ENCODE results near the gene SLC13A4. TPM values are rescaled to one million over a fixed set of nuclear protein-coding genes. Genes with fewer than 3 reads are reported as not detected.
"Not testable (repeated sequence)": the region's sequence is repeated elsewhere in the genome, so short reads cannot be mapped to it uniquely, and the experiment has no call there.

Gene SLC13A4
- total and polyA plus RNA-seq, 2 donors = 0.03 TPM; not detected in 1

DNA sequence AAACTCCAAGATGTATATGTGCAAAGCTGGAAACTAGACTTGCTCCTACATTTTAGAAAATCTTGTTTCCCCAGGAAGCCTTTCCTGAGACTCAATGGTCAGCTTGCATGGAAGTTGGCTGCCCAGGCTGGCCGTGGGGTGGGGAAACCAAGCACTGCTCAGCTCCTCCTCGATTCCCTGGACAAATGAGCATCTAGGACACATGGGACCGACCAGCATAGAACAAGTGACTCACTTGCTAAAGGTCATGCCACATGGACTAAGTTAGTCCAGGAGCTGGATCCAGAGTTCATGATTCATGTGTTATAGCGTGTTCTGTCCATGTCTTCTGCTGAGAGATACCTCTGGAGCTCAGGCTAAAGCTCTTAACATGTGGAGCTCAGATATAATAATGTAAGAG, 14.4 kb upstream of the SLC13A4 start:
- H3K4me3 ChIP-seq (ENCODE audit: low read depth, low read length) = no peak overlapping the region
- H3K4me1 ChIP-seq (ENCODE audit: insufficient read depth) = no peaks in the 10 kb centered on the region
- no peaks in the 10 kb centered on the region for H3K36me3 ChIP-seq (ENCODE audit: insufficient read depth)
- no peak for DNase-seq (ENCODE audit: extremely low spot score)
- WGBS = 88% methylated on average over 4 of the region's 4 CpGs
- no peak overlapping the region for H3K27ac ChIP-seq (ENCODE audit: low read depth)

- no peak for DNase-seq (ENCODE audit: extremely low spot score)
- Histone ChIP-seq H3K4me1 (ENCODE audit: insufficient read depth) (no peaks in the 10 kb centered on the region), H3K27ac (ENCODE audit: low read depth) (no peak overlapping the region), H3K4me3 (ENCODE audit: low read depth, low read length) (no peak overlapping the region), H3K36me3 (ENCODE audit: insufficient read depth) (no peaks in the 10 kb centered on the region)
- 46% methylated on average over 2 of the region's 2 CpGs for WGBS
Observed at GRCh38 chr7:135741905-135742304, 13.9 kb upstream of the SLC13A4 start.

DNA sequence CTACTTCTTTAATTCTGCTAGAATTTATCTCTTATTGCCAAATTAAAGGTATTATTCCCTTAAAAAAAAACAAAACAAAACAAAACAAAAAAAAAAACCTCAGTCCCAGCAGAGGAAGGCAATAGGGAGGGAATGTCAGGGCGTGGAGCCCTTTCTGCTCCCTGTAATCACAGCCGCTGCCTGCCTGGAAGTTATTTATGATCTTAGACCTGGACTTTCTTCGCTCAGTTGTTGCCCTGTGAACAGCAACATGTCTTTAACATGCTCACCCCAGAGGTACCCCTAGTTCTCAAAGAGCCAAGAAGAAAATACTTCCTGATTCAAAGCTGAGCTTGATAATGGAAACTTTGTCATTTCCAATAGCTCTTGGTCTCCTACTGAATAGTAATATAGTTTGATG, 12.9 kb upstream of the SLC13A4 start:
- WGBS = 88% methylated on average over 3 of the region's 3 CpGs
- H3K4me1 ChIP-seq (ENCODE audit: insufficient read depth) = no peaks in the 10 kb centered on the region
- H3K4me3 ChIP-seq (ENCODE audit: low read depth, low read length) = no peak overlapping the region
- DNase-seq (ENCODE audit: extremely low spot score) = no peak
- no peak overlapping the region for H3K27ac ChIP-seq (ENCODE audit: low read depth)
- H3K36me3 ChIP-seq (ENCODE audit: insufficient read depth) = no peaks in the 10 kb centered on the region

DNA sequence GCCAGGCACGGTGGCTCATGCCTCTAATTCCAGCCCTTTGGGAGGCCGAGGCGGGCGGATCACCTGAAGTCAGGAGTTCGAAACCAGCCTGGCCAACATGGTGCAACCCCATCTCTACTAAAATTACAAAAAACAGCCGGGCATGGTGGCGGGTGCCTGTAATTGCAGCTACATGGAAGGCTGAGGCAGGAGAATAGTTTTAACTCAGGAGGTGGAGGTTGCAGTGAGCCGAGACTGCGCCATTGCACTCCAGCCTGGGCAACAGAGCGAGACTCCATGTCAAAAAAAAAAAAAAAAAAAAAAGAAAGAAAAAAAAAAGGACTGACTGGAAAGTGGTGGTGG, 9.3 kb upstream of the SLC13A4 start:
- H3K27ac ChIP-seq (ENCODE audit: low read depth); H3K4me1 ChIP-seq (ENCODE audit: insufficient read depth); H3K4me3 ChIP-seq (ENCODE audit: low read depth, low read length); DNase-seq (ENCODE audit: extremely low spot score); H3K36me3 ChIP-seq (ENCODE audit: insufficient read depth): not testable (repeated sequence)
- WGBS = 96% methylated on average over 10 of the region's 10 CpGs

DNA sequence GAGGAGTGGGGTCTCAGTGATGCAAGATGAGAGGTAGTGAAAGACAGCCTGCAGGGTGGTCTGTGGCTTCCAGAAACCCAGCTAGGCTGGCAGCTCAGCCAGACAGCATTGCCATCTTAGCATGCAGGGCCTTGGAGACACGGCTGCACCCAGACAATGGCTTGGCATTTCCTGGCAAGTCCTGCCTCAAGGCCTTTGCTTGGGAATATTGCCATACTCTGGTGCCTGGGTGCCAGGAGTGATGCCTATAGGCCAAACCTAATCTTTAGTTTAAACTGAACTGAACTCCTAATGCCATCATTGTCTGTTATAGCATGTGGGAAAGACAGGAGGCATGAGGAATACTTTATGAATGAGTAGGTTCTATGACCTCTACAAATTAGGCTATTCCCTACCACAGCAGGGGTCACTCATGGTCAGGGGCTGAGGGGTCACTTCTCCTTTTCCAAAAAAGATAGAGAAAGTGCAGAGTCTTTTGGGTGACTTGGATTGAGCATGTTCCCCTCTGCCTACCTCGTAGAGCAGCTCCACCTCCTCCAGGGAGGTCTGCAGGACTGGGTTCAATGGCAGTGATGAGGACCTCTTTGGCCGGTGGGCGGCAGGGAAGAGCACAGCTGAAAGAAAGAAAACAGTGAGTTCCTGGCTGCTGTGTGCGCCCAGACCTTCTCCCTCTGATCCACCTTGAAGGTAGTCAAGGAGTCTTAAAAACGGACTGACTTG, 8.8 kb upstream of the SLC13A4 start:
- no peak for DNase-seq (ENCODE audit: extremely low spot score)
- no peaks in the 10 kb centered on the region for H3K4me1 ChIP-seq (ENCODE audit: insufficient read depth)
- H3K27ac ChIP-seq (ENCODE audit: low read depth) = no peak overlapping the region
- no peak overlapping the region for H3K4me3 ChIP-seq (ENCODE audit: low read depth, low read length)
- 80% methylated on average over 6 of the region's 6 CpGs for WGBS
- no peaks in the 10 kb centered on the region for H3K36me3 ChIP-seq (ENCODE audit: insufficient read depth)

- Histone ChIP-seq H3K4me1 (ENCODE audit: insufficient read depth) (no peaks in the 10 kb centered on the region), H3K4me3 (ENCODE audit: low read depth, low read length) (no peak overlapping the region), H3K36me3 (ENCODE audit: insufficient read depth) (no peaks in the 10 kb centered on the region), H3K27ac (ENCODE audit: low read depth) (no peak overlapping the region)
- 93% methylated on average over 1 of the region's 1 CpG for WGBS
- no peak for DNase-seq (ENCODE audit: extremely low spot score)
Observed at GRCh38 chr7:135734343-135734689, 6.3 kb upstream of the SLC13A4 start.

- no peaks in the 10 kb centered on the region for H3K36me3 ChIP-seq (ENCODE audit: insufficient read depth)
- no peak overlapping the region for H3K27ac ChIP-seq (ENCODE audit: low read depth)
- H3K4me3 ChIP-seq (ENCODE audit: low read depth, low read length) = no peak overlapping the region
- DNase-seq (ENCODE audit: extremely low spot score) = no peak
- no peaks in the 10 kb centered on the region for H3K4me1 ChIP-seq (ENCODE audit: insufficient read depth)
- WGBS = 91% methylated on average over 21 of the region's 21 CpGs
Observed at GRCh38 chr7:135733603-135734342, 5.8 kb upstream of the SLC13A4 start.

DNA sequence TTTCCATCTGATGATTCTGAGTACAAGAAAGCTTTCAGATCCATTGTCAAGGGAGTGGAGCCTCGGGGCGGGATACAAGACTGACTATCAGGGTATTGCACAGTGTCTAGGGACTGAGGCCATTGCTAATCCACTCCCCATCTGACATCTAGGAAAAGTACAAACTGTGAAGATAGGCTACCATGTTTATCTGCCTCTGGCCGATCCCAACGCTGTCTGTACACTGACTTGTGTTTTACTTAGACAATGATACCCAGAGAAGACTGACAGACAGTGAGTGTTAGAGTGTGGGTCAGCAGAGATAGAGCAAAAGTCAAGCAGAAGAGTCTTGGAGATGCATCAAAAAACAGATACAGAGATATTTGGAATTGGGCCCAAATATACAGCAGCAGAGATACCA, 3.1 kb upstream of the SLC13A4 start:
- no peaks in the 10 kb centered on the region for H3K4me1 ChIP-seq (ENCODE audit: insufficient read depth)
- H3K36me3 ChIP-seq (ENCODE audit: insufficient read depth) = no peaks in the 10 kb centered on the region
- H3K4me3 ChIP-seq (ENCODE audit: low read depth, low read length) = no peak overlapping the region
- H3K27ac ChIP-seq (ENCODE audit: low read depth) = no peak overlapping the region
- 87% methylated on average over 4 of the region's 4 CpGs for WGBS
- no peak for DNase-seq (ENCODE audit: extremely low spot score)

- no peak for DNase-seq (ENCODE audit: extremely low spot score)
- no peaks in the 10 kb centered on the region for H3K4me1 ChIP-seq (ENCODE audit: insufficient read depth)
- H3K4me3 ChIP-seq (ENCODE audit: low read depth, low read length) = no peak overlapping the region
- H3K36me3 ChIP-seq (ENCODE audit: insufficient read depth) = no peaks in the 10 kb centered on the region
- H3K27ac ChIP-seq (ENCODE audit: low read depth) = no peak overlapping the region
- WGBS = 64% methylated on average over 5 of the region's 5 CpGs
Observed at GRCh38 chr7:135729230-135729629, 1.2 kb upstream of the SLC13A4 start.

DNA sequence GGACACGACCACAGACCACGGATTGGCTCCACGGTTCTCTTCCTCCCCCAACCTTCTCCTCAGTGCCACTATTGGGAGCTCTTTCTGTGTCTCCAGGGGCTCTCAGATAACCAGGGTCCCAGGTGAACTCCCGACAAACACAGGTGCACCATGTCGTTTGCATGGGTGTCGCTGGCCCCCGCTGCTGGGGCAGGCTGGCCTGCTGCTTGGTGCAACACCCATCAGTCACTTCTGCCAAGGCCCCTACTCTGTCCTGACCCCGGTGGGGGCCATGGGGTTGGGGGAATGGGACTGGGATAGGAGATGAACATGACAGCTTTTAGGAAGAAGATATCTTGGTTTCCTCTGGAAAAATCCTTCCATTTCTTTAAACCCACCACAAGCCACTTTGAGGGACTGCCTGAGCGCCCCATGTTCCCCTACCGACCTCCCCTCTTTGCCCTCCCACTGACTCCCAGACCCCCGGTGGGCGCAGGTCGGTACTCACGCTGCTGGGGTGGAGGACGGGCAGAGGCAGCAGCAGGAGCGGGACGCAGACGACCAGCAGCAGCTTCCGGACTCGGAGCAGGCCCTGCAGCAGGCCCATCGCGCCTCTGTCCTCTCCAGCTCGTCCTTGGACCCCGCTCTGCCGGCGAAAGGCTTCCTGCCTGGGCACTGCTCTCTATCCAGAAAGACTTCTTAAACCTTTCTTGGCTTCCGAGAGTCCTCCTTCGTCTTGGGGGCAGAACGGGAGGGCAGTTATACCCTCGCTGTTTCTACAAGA, 894 bp downstream of the SLC13A4 start:
- no peak overlapping the region for H3K4me3 ChIP-seq (ENCODE audit: low read depth, low read length)
- no peaks in the 10 kb centered on the region for H3K36me3 ChIP-seq (ENCODE audit: insufficient read depth)
- WGBS = 95% methylated on average over 30 of the region's 30 CpGs
- no peak overlapping the region for H3K27ac ChIP-seq (ENCODE audit: low read depth)
- DNase-seq (ENCODE audit: extremely low spot score) = no peak
- no peaks in the 10 kb centered on the region for H3K4me1 ChIP-seq (ENCODE audit: insufficient read depth)

- Histone ChIP-seq H3K4me1 (ENCODE audit: insufficient read depth) (no peaks in the 10 kb centered on the region), H3K27ac (ENCODE audit: low read depth) (no peak overlapping the region), H3K36me3 (ENCODE audit: insufficient read depth) (no peaks in the 10 kb centered on the region), H3K4me3 (ENCODE audit: low read depth, low read length) (no peak overlapping the region)
- 49% methylated on average over 5 of the region's 5 CpGs for WGBS
- no peak for DNase-seq (ENCODE audit: extremely low spot score)
Observed at GRCh38 chr7:135726276-135726788, 1.7 kb downstream of the SLC13A4 start.

- WGBS = 77% methylated on average over 7 of the region's 7 CpGs
- no peaks in the 10 kb centered on the region for H3K4me1 ChIP-seq (ENCODE audit: insufficient read depth)
- no peaks in the 10 kb centered on the region for H3K36me3 ChIP-seq (ENCODE audit: insufficient read depth)
- no peak overlapping the region for H3K4me3 ChIP-seq (ENCODE audit: low read depth, low read length)
- no peak for DNase-seq (ENCODE audit: extremely low spot score)
- no peak overlapping the region for H3K27ac ChIP-seq (ENCODE audit: low read depth)
Observed at GRCh38 chr7:135723411-135723810, 4.6 kb downstream of the SLC13A4 start.

DNA sequence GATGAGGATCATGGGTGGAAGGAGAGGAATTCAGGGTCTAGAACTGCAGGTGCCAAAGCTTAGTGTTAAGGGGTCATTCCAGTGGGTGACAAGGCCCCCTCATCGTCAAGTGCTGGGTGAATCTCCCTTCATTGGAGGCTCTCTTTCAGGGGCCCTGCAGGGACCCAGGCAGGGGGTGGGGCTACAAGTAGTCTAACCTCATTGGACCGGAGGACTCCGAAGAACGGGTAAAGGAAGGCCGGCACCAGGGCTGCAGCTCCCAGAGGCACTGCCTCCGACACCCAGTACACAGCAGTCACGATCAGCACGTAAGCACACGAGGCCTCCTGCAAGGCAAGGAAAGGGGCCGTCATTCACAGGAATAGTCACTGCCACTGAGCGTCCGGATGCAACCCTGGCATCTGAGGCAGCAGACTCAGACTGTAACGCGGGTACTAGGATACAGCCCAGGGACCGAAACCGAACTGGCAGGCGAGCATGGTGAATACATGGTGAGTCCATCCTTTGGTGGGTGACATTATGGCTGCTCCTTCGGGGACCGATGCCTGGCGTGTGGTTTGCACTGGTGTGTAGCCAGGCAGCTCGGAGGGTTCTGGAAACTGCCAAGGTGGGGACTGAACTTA, 6.7 kb downstream of the SLC13A4 start:
- Histone ChIP-seq H3K27ac (ENCODE audit: low read depth) (no peak overlapping the region), H3K4me3 (ENCODE audit: low read depth, low read length) (no peak overlapping the region)
- 96% methylated on average over 21 of the region's 21 CpGs for WGBS

More for the DNA sequence above, 6.7 kb downstream of the SLC13A4 start:
- Histone ChIP-seq H3K4me1 (ENCODE audit: insufficient read depth) (no peaks in the 10 kb centered on the region), H3K36me3 (ENCODE audit: insufficient read depth) (no peaks in the 10 kb centered on the region)
- DNase-seq (ENCODE audit: extremely low spot score) = no peak
